Smooth muscle cell (in vitro differentiated cells): ENCODE measurements around the gene CARS1. TPM values are rescaled to one million over a fixed set of nuclear protein-coding genes. Genes with fewer than 3 reads are reported as not detected.

ENCODE experiments used
- DNase-seq: peaks from one replicate; lab custom pipeline; 2025; ENCODE audit not compliant: unreplicated experiment; lab: John Stamatoyannopoulos, UW
- H2AFZ ChIP-seq: fragments of 200-600 bp; sonication (generic); 2 replicates; pipeline ENCODE4 v1.6.0; 2016; ENCODE audit warnings: antibody characterized with exemption, low read depth, mild to moderate bottlenecking
- H3F3A ChIP-seq: fragments of 200-600 bp; sonication (generic); 2 replicates; pipeline ENCODE4 v1.6.0; 2017; ENCODE audit warnings: antibody characterized with exemption, low read depth
- H3K27ac ChIP-seq: fragments of 200-600 bp; sonication (generic); 2 replicates; pipeline ENCODE4 v1.5.1; 2016; ENCODE audit warnings: low read depth, mild to moderate bottlenecking
- H3K27me3 ChIP-seq: fragments of 200-600 bp; sonication (generic); 2 replicates; pipeline ENCODE4 v1.6.1; 2016; ENCODE audit warnings: low read depth, mild to moderate bottlenecking
- H3K36me3 ChIP-seq: fragments of 200-600 bp; sonication (generic); 2 replicates; pipeline ENCODE4 v1.5.1; 2016; ENCODE audit warnings: low read depth
- H3K4me1 ChIP-seq: fragments of 200-600 bp; sonication (generic); 2 replicates; pipeline ENCODE4 v1.5.1; 2016; ENCODE audit warnings: low read depth
- H3K4me2 ChIP-seq: fragments of 200-600 bp; sonication (generic); 2 replicates; pipeline ENCODE4 v1.6.0; 2016; ENCODE audit warnings: mild to moderate bottlenecking
- H3K4me3 ChIP-seq: fragments of 200-600 bp; sonication (generic); 2 replicates; pipeline ENCODE4 v1.5.1; 2016; ENCODE audit warnings: mild to moderate bottlenecking
- H3K79me2 ChIP-seq: fragments of 200-600 bp; sonication (generic); 2 replicates; pipeline ENCODE4 v1.6.0; 2016; ENCODE audit warnings: low read depth, mild to moderate bottlenecking
- H3K9ac ChIP-seq: fragments of 200-600 bp; sonication (generic); 2 replicates; pipeline ENCODE4 v1.6.0; 2016; ENCODE audit warnings: low read depth
- H3K9me3 ChIP-seq: fragments of 200-600 bp; sonication (generic); replicated peaks from 2 replicates; pipeline ENCODE4 v1.5.1; 2016; ENCODE audit warnings: low read depth
- H4K20me1 ChIP-seq: fragments of 200-600 bp; sonication (generic); 2 replicates; pipeline ENCODE4 v1.6.0; 2016; ENCODE audit warnings: low read depth
- CTCF ChIP-seq: fragments of 200-600 bp; sonication (generic); IDR thresholded peaks from 2 replicates; pipeline ENCODE4 v1.5.1; 2017; ENCODE audit warnings: borderline replicate concordance, mild to moderate bottlenecking, antibody characterized with exemption; ENCODE audit not compliant: insufficient read depth, poor library complexity, severe bottlenecking
- WGBS: methylation state at CpG from one replicate; pipeline ENCODE4 v1.1.7; 2016; ENCODE audit warnings: low lambda C conversion rate; 5-methylcytosine and 5-hydroxymethylcytosine counted together
- polyA plus RNA-seq: library from polyadenylated mRNA; unstranded; fragments of >200 nt; fragmentation: Nextera tagmentation; extraction: Ambion mirVana; gene quantifications from 2 replicates; pipeline ENCODE4 v1.2.1, GENCODE V29; 2016
- total RNA-seq: library from RNA; depleted of rRNA; stranded (reverse); fragments of >200 nt; gene quantifications from 2 replicates; pipeline ENCODE4 v1.2.3, GENCODE V29; 2014

Gene CARS1
- total and polyA plus RNA-seq, 2 experiments from 2014 or later: 51.7 to 61.6 TPM

- WGBS: 93% methylated on average over 25 of the region's 25 CpGs
- H3K27ac ChIP-seq: no peak overlapping the region
- no peaks in the 10 kb centered on the region for H3K79me2 ChIP-seq
- H3F3A ChIP-seq: no peaks in the 10 kb centered on the region
- H3K9me3 ChIP-seq: no peaks in the 10 kb centered on the region
- no peak for TF ChIP-seq CTCF
- H3K4me2 ChIP-seq: no peak overlapping the region
- no peaks in the 10 kb centered on the region for H3K36me3 ChIP-seq
- H3K9ac ChIP-seq: no peak overlapping the region
- no peaks in the 10 kb centered on the region for H3K4me1 ChIP-seq
- H4K20me1 ChIP-seq: no peaks in the 10 kb centered on the region
- H3K4me3 ChIP-seq: no peak overlapping the region
- no peaks in the 10 kb centered on the region for H3K27me3 ChIP-seq
- no peak for DNase-seq
- no peak overlapping the region for H2AFZ ChIP-seq
Measured at GRCh38 chr11:3089236-3090061, 32.2 kb upstream of the CARS1 start.

GRCh38 chr11:3088806-3089205 is 31.6 kb upstream of the CARS1 start:
- no peaks in the 10 kb centered on the region for H3K79me2 ChIP-seq
- H3K4me2 ChIP-seq: no peak overlapping the region
- H3K36me3 ChIP-seq: no peaks in the 10 kb centered on the region
- no peaks in the 10 kb centered on the region for H3K9me3 ChIP-seq
- H2AFZ ChIP-seq: no peak overlapping the region
- no peak for TF ChIP-seq CTCF
- H3K27ac ChIP-seq: no peak overlapping the region
- no peaks in the 10 kb centered on the region for H3K4me1 ChIP-seq
- DNase-seq: no peak
- 95% methylated on average over 13 of the region's 14 CpGs for WGBS
- H3K9ac ChIP-seq: no peak overlapping the region
- no peaks in the 10 kb centered on the region for H3K27me3 ChIP-seq
- H3K4me3 ChIP-seq: no peak overlapping the region
- no peaks in the 10 kb centered on the region for H4K20me1 ChIP-seq
- no peaks in the 10 kb centered on the region for H3F3A ChIP-seq

- no peak overlapping the region for H3K4me2 ChIP-seq
- no peaks in the 10 kb centered on the region for H3K9me3 ChIP-seq
- H3K79me2 ChIP-seq: no peaks in the 10 kb centered on the region
- H4K20me1 ChIP-seq: no peaks in the 10 kb centered on the region
- TF ChIP-seq CTCF: no peak
- H3K9ac ChIP-seq: no peak overlapping the region
- no peaks in the 10 kb centered on the region for H3K36me3 ChIP-seq
- H3K27me3 ChIP-seq: no peaks in the 10 kb centered on the region
- 87% methylated on average over 20 of the region's 24 CpGs for WGBS
- H3F3A ChIP-seq: no peaks in the 10 kb centered on the region
- H3K27ac ChIP-seq: no peak overlapping the region
- DNase-seq: no peak
- no peak overlapping the region for H2AFZ ChIP-seq
- no peak overlapping the region for H3K4me3 ChIP-seq
- no peaks in the 10 kb centered on the region for H3K4me1 ChIP-seq
Measured at GRCh38 chr11:3087821-3088800, 30.9 kb upstream of the CARS1 start.
